NCI-H146 treated with DMSO at 0.1 percent for 48 hours (cell line): ENCODE data around the gene SRGAP2B.
"Not testable (repeated sequence)": the region's sequence is repeated elsewhere in the genome, so short reads cannot be mapped to it uniquely, and the experiment has no call there.

ENCODE experiments used
- DNase-seq: peaks from one replicate; lab custom pipeline; 2025; ENCODE audit not compliant: unreplicated experiment; lab: John Stamatoyannopoulos, UW

SRGAP2B gene

GRCh38 chr1:145047553-145047952, 47.6 kb downstream of the SRGAP2B start:
- DNase-seq = not testable (repeated sequence)

GRCh38 chr1:145045571-145046273, 49.4 kb downstream of the SRGAP2B start:
- DNase-seq = not testable (repeated sequence)

- not testable (repeated sequence) for DNase-seq
Observed at GRCh38 chr1:145041519-145041918, 53.6 kb downstream of the SRGAP2B start.

GRCh38 chr1:145036019-145036418, 59.1 kb downstream of the SRGAP2B start:
- DNase-seq = not testable (repeated sequence)

GRCh38 chr1:145033523-145033922, 61.6 kb downstream of the SRGAP2B start:
- DNase-seq = not testable (repeated sequence)

GRCh38 chr1:145027251-145027650, 67.9 kb downstream of the SRGAP2B start:
- not testable (repeated sequence) for DNase-seq

- not testable (repeated sequence) for DNase-seq
Observed at GRCh38 chr1:145025286-145025685, 69.8 kb downstream of the SRGAP2B start.

- DNase-seq = not testable (repeated sequence)
Observed at GRCh38 chr1:145022259-145022658, 72.9 kb downstream of the SRGAP2B start.

- DNase-seq = not testable (repeated sequence)
Observed at GRCh38 chr1:145021749-145022148, 73.4 kb downstream of the SRGAP2B start.

- DNase-seq = not testable (repeated sequence)
Observed at GRCh38 chr1:145019709-145020108, 75.4 kb downstream of the SRGAP2B start.

- DNase-seq = not testable (repeated sequence)
Observed at GRCh38 chr1:145017725-145018124, 77.4 kb downstream of the SRGAP2B start.

- DNase-seq = not testable (repeated sequence)
Observed at GRCh38 chr1:145016492-145016862, 78.7 kb downstream of the SRGAP2B start.

- DNase-seq = not testable (repeated sequence)
Observed at GRCh38 chr1:145015744-145016491, 79.2 kb downstream of the SRGAP2B start.

- not testable (repeated sequence) for DNase-seq
Observed at GRCh38 chr1:145013353-145013752, 81.8 kb downstream of the SRGAP2B start.

- DNase-seq = not testable (repeated sequence)
Observed at GRCh38 chr1:145011811-145012210, 83.3 kb downstream of the SRGAP2B start.

- not testable (repeated sequence) for DNase-seq
Observed at GRCh38 chr1:145010580-145010979, 84.5 kb downstream of the SRGAP2B start.

GRCh38 chr1:145009928-145010327, 85.2 kb downstream of the SRGAP2B start:
- not testable (repeated sequence) for DNase-seq

GRCh38 chr1:145008388-145008787, 86.7 kb downstream of the SRGAP2B start:
- not testable (repeated sequence) for DNase-seq

GRCh38 chr1:145005142-145005541, 90.0 kb downstream of the SRGAP2B start:
- DNase-seq = not testable (repeated sequence)

- DNase-seq = not testable (repeated sequence)
Observed at GRCh38 chr1:145001381-145001780, 93.7 kb downstream of the SRGAP2B start.

- not testable (repeated sequence) for DNase-seq
Observed at GRCh38 chr1:145000743-145001326, 94.3 kb downstream of the SRGAP2B start.
